LHCN-M2 (cell line): ENCODE data around the gene DSG2. TPM values are rescaled to one million over a fixed set of nuclear protein-coding genes. Genes with fewer than 3 reads are reported as not detected.
"Not testable (repeated sequence)": the region's sequence is repeated elsewhere in the genome, so short reads cannot be mapped to it uniquely, and the experiment has no call there.

Experiments
- DNase-seq: peaks from one replicate; pipeline ENCODE4 v3.0.0-alpha.2; 2012; ENCODE audit warnings: low read depth
- total RNA-seq: library from RNA; depleted of rRNA; stranded (reverse); fragments of >200 nt; gene quantifications from 2 replicates; pipeline ENCODE4 v1.2.3, GENCODE V29; 2014

Gene DSG2
- total RNA-seq, 1 experiment from 2014 or later, result under 0.01 TPM

GRCh38 chr18:31500051-31500688 is 2.2 kb downstream of the DSG2 start:
- DNase-seq, result no peak

DNA sequence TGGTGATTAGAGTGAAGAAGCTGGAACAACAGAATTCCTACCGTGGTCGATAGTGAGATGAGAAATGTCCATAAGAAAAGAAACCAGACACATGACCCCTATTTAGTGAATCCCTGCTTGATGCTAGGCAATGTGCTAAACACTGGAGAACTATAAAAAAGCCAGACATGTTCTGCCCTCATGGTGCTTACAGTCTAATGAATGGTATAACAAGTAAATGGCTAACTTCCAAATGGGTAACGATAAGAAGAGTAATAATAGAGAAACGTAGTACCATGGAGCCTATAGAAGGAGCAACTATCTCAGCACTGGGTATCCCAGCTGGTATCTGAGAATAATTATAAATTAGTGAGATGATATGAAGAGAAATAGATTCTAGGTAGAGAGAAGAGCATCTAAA is 5.0 kb downstream of the DSG2 start:
- no peak for DNase-seq

- no peak for DNase-seq
Observed at GRCh38 chr18:31504455-31505147, 6.6 kb downstream of the DSG2 start.

- DNase-seq, result no peak
Observed at GRCh38 chr18:31505156-31505555, 7.2 kb downstream of the DSG2 start.

DNA sequence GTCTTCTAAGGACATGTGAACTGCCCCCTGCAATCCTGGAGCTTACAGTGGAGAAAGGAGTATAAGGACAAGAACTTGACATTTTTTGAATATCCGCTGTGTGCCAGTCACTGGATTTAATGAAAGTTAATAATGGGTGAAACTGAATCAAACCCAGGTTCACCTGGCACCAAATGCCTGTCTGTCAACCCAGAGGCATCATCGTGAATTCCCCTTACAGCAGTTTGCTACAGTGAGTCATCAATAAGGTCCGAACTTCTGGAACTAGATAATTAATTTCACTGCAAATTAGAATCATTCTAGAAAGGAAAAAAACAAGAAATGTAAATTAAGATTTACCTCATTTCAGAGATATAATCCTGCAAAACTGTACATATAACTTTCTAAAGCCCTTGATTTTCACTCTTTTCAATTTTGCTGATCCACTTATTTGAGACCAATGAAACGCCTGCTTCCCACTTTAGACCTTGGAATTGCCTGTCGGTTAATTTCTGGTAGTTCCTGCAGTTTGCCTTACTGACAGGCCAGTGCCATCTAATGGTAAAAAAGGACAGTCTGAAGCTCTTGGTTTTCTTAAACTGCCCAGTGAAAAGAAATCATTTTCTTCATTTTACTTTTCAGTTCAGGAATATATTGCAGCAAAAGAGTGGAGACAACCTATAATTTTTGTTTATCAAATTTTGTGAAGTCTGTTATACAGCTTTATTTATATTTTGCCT is 8.2 kb downstream of the DSG2 start:
- DNase-seq, result no peak

DNA sequence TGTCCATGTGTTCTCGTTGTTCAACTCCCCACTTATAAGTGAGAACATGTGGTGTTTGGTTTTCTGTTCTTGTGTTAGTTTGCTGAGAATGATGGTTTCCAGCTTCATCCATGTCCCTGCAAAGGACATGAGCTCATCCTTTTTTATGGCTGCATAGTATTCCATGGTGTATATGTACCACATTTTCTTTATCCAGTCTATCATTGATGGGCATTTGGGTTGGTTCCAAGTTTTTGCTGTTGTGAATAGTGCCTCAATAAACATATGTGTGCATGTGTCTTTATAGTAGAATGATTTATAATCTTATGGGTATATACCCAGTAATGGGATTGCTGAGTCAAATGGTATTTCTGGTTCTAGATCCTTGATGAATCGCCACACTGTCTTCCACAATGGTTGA is 9.1 kb downstream of the DSG2 start:
- not testable (repeated sequence) for DNase-seq

DNA sequence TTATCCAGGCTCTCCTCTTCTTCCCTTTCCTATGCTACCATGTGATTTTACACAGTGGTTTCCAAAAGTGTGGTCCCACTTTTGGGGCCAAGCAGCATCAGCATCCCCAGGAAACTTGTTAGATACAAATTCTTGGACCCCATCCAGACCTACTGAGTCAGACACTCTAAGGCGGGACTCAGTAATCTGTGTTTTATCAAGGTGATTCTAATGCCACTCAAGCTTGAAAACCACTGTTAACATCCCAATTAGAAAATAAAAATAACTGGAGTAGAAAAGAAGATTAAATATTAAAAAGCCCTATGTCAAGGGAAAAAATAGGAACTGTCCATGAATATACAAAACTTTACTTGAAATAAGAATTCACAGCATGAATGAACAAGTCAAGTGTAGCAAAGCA is 10.8 kb downstream of the DSG2 start:
- no peak for DNase-seq

GRCh38 chr18:31509571-31509970 is 11.6 kb downstream of the DSG2 start:
- DNase-seq, result no peak

GRCh38 chr18:31510319-31510718 is 12.3 kb downstream of the DSG2 start:
- no peak for DNase-seq

DNA sequence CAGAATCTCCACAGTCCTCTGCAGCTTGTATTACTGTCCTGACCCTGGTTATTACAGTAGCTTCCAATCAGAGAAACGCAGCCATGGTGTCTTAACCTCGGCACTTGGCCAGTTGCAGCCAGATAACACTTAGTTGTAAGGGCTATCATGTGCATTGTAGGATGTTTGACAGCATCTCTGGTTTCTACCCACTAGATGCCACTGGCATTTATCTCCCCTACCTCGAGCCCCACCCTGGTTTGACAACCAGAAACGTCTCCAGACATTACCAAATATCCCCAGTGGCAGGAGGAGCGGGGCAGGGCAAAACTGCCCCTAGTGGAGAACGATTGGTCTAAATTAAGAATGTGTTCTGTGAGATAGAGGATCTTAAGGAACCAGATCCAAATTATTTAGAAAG is 13.1 kb downstream of the DSG2 start:
- DNase-seq, result no peak

DNA sequence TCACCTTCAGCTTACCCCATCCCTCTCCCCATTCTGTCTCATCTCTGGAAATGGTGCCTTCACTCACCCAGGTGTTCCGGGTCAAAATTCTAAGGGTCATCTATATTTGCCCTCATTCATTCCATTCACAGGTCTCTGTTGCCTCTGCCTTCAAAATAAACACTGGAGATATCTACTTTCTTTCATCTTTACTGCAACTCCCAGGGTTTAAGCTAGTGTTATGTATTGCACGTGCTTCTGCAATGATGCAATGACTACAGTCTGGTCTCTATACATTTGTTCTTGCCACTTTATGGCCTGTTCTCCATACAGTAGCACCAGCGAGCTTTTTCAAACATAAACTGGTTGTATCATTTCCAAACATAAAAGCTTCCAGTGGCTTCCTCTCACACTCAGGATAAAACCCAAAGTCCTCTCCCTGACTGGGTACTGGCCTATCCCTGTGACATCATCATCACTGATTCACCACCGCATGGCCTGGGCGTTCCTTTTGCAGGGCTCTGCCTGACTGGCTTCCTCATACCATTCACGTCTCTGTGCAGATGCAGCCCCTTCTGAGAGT is 14.3 kb downstream of the DSG2 start:
- DNase-seq, result no peak

DNA sequence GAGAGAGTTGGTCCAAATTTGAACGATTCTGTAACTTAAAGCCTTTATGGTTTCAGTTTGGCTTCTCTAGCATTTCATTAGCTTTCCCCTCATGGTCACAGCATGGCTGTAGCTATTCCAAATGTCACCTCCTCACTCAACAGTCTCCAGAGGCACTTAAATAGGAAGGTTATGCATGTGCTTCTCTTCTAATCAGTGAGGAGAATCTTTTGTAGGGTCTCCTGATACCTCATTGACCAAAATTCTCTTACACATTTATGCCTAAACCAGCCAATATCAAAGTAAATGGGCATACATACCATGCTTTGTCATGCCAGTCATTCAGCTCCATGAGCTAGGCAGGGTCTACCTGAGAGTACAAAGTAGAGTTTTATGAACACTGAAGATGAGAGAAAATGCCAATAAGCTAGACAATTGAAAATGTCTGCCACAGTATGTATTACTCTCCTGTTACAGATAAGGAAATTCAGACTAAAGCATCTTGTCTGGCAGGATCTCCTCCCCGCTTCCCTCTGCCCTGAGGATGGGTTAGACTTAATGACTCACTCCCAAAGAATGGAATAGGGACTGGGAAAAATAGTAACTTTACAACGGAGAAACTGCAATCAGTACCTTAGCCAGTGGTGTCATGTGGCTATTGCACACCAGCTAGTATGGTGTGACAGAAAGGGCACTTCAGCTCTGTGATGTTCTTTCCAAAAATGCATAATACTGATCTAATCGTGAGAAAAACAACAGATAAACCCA is 15.4 kb downstream of the DSG2 start:
- DNase-seq, result no peak

DNA sequence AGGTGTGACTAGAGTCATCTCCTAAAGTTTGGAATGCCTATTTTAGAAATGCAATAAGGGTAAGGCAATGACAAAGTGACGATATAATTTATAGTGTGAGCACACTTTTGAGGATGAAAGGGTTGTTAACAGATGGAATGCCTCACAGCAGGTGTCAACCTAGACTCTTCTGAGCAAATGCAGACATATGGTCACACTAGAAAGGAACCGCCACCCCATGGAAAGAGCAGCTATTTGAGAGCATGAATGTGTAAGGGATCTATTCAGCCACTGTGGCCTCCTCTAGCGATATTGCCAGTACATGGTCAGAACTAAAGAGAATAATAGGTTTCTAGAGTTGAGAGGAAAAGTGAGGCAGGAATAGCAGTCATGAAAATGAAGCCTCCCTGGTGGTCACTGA is 18.5 kb downstream of the DSG2 start:
- DNase-seq, result no peak

- no peak for DNase-seq
Observed at GRCh38 chr18:31526374-31526773, 28.4 kb downstream of the DSG2 start.

- DNase-seq, result no peak
Observed at GRCh38 chr18:31533236-31533635, 35.3 kb downstream of the DSG2 start.

DNA sequence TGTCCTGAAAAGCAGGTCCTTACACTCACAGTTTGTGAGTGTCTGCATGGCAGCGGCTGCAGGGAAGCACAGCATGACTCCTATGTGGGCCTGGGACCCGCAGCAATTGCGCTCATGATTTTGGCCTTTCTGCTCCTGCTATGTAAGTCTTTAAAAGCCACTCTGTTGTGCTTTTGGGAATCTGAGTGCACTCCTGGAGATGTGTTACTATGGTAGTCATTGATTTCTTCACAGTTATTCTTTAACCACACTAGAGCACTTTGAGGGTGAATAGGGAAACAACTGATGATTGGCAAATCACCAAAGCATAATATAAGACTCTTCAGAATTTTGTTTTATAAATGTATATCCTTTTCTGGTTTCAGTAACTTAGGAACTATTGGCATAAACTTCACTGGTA is 40.9 kb downstream of the DSG2 start:
- DNase-seq, result no peak

GRCh38 chr18:31546476-31546875 is 48.5 kb downstream of the DSG2 start:
- DNase-seq, result no peak

DNA sequence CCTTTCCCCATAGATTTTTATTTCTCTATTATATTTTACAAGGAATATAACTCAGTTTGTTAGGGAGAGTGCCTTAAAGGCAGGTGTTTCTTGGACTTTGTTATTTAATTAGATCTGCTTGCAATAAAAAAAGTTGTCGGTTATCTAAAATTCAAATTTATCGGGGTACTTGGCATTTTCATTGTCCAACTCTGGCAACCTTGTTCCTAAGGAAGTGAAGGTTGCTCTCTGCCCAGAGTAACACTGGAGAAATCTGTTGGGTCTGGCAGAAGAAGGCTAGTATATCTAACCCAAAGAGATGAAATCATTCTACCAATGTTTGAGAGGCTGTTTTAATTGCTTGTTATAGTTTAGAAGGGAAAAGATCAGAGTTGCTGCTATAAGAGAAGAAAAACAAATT is 50.9 kb downstream of the DSG2 start:
- no peak for DNase-seq

DNA sequence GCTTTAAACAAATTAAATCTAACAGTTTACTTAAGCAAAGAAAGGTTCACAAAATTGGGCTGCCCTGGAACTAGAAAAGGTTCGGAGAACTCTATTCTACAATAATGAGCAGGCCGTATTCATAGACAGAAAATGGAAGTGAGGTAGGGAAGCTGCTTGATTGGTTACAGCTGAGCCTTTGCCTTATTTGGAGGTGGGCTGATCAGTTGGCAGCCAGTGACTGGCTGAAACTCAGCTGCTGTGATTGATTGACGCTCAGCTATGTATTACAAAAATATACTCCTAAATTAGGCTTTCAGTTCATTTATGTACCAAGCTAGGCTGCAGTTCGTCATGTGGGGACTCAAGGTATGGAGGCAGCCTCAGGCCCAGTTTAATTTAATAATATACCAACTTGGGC is 51.4 kb downstream of the DSG2 start:
- no peak for DNase-seq

DNA sequence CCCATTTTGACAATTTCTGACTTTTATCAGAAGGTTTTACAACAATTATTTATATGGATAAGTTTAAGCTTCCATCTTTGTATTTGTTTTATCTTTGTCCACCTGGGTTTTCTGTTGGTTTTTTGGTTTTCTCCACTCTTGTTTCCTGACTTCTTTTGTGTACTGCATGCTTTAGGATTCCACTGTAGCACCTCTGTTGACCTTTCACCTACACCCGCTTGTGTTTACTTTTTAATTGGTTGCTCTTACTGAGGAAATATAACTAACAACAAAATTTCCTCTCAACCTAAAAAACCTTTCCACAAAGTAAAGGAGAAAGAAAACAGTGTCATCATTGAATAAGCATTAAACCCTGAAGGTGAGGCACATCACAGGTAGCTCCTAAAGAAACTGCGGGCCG is 53.9 kb downstream of the DSG2 start:
- DNase-seq, result no peak

- DNase-seq, result no peak
Observed at GRCh38 chr18:31553800-31554199, 55.8 kb downstream of the DSG2 start.

DNA sequence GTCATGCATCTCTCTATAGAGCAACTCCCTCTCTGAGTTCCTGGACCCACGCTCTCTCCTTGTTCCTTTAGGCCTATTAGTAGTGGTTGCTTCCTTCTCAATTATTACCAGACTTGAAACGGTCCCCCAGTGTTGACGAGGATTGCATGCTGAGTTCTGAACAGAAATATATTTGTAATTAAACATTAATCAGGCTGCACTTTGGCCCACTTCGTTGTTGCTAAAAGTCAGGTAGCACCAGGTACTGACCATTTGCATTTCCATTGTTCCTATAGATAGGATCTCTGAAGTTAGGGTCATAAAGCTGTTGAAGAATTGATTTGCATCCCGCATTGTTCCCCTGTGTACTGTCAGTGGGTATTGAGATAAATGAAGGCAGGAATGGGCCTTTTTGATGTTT is 56.8 kb downstream of the DSG2 start:
- DNase-seq, result no peak
